Activated T-helper 1 cell treated with Interleukin-2 at 50 U/mL for 16 hours (primary cell): ENCODE measurements around the gene NUBPL.
"Not testable (repeated sequence)": the region's sequence is repeated elsewhere in the genome, so short reads cannot be mapped to it uniquely, and the experiment has no call there.

Experiments
- DNase-seq: peaks from one replicate; pipeline ENCODE4 v3.0.0-alpha.2; 2020; ENCODE audit warnings: low read depth

Gene NUBPL

GRCh38 chr14:31813724-31814490 is 252.7 kb downstream of the NUBPL start:
- DNase-seq = not testable (repeated sequence)

GRCh38 chr14:31819281-31819680 is 258.1 kb downstream of the NUBPL start:
- no peak for DNase-seq

GRCh38 chr14:31825459-31825858 is 264.3 kb downstream of the NUBPL start:
- DNase-seq = no peak

- DNase-seq = no peak
Measured at GRCh38 chr14:31827325-31827724, 266.1 kb downstream of the NUBPL start.

- no peak for DNase-seq
Measured at GRCh38 chr14:31828946-31829868, 268.0 kb downstream of the NUBPL start.

GRCh38 chr14:31834616-31835015 is 273.4 kb downstream of the NUBPL start:
- DNase-seq = no peak

- DNase-seq = no peak
Measured at GRCh38 chr14:31835049-31835448, 273.8 kb downstream of the NUBPL start.

- no peak for DNase-seq
Measured at GRCh38 chr14:31837031-31837430, 275.8 kb downstream of the NUBPL start.

- DNase-seq = no peak
Measured at GRCh38 chr14:31842899-31843298, 281.7 kb downstream of the NUBPL start.

GRCh38 chr14:31843361-31844091 is 282.3 kb downstream of the NUBPL start:
- DNase-seq = no peak

- no peak for DNase-seq
Measured at GRCh38 chr14:31854508-31855075, 293.4 kb downstream of the NUBPL start.

- no peak for DNase-seq
Measured at GRCh38 chr14:31855262-31855661, 294.1 kb downstream of the NUBPL start.

GRCh38 chr14:31856003-31856402 is 294.8 kb downstream of the NUBPL start:
- DNase-seq = not testable (repeated sequence)

GRCh38 chr14:31858868-31859267 is 297.7 kb downstream of the NUBPL start:
- DNase-seq = no peak

- no peak for DNase-seq
Measured at GRCh38 chr14:31864937-31865855, 304.0 kb downstream of the NUBPL start.

- DNase-seq = no peak
Measured at GRCh38 chr14:31867570-31867969, 306.4 kb downstream of the NUBPL start.

- DNase-seq = not testable (repeated sequence)
Measured at GRCh38 chr14:31868096-31868495, 306.9 kb downstream of the NUBPL start.

GRCh38 chr14:31876741-31877140 is 315.5 kb downstream of the NUBPL start:
- no peak for DNase-seq

- DNase-seq = no peak
Measured at GRCh38 chr14:31877255-31877798, 316.1 kb downstream of the NUBPL start.

GRCh38 chr14:31879661-31880348 is 318.6 kb downstream of the NUBPL start:
- no peak for DNase-seq
